Ramos (cell line): ENCODE data around the gene EPHB1.

Experiments
- in situ Hi-C: fragments of 300-500 bp; cut with MboI; formaldehyde crosslinking; loops from one replicate; pipeline ENCODE4 v1.14.3; 2022; ENCODE audit warnings: low sequenced_read_pairs; ENCODE audit not compliant: unreplicated experiment

EPHB1 gene

DNA sequence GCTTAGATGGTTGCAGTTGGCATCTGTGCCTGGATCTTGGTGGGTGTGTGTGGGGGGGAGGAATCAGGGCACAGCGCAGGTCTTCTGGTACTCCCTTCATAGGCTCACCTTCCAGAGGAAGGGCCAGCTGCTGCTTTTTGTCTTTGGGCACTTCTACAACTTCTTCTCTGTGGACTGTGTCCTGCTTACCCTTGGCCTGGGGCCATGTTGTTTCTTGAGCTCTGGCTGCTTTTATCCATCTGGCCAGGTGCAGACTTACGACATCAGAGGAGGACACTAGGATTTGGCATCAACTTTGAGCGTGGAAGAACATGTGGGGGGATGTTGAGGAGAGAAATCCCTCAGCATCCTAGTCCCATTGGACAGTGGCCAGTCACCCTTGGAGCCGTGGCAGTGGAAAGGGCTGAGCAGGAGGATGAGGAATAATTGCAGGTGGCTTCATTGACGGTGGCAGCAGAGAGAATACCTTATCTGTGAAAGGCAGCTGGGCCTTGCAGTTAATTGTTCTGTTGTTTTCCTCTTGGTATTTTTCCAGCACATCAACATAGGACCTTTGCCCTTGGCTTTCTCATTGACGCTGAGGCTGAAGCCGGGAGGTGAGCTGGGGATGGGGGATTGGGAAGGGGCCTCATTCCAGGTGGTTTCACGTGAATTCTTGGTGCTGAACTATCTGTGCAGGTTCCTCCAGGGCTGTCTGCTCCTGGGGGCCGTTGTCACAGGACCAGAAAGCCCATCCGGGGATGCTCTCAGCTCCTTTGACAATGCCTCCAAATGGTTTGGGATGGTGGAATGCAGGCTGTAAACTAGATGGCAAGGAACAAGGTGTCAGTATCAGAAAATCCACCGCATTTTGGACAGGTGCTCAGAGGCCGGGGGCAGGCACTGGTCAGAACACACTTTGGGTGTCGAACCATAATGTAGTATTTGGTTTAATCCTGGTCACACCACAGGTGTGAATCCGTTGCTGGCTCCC is 9.7 kb downstream of the EPHB1 start:
- in situ Hi-C loops = no loop called here

DNA sequence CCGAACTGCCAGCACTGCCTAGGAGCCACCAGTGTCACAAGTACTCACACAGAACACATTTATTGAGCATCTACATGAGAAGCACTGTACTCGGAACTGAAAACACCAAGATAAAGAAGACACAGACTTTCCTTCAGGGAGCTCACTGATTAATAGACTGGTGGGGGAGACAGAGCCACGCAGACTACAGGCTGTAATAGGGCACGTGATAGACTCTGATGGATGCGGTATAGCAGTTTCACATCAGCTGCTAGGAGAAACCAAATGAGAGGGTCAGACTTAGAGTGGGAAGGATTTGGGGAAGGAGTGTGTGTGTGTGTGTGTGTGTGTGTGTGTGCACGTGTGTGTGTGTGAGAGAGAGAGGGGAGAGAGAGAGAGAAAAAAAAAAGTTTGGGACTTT is 12.1 kb downstream of the EPHB1 start:
- in situ Hi-C loops = no loop called here

DNA sequence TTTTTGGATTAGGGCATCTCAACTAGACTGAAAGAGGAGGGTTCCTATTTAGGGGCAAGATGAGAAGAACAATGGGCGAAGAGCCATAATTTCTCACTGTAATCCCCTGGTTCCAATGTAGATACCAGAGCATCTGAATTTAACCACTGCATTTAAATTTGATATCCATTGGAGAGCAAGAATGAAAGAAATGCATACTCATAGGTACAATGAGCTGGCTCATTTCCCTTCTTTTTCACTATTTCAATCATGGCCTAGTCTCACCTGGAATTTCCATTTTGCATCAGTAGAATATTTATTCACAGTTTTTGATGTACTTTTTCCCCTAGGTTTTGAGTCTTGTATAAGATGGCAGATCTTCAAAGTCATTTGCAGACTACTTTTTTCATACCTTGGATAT is 13.8 kb downstream of the EPHB1 start:
- in situ Hi-C loops = no loop called here

DNA sequence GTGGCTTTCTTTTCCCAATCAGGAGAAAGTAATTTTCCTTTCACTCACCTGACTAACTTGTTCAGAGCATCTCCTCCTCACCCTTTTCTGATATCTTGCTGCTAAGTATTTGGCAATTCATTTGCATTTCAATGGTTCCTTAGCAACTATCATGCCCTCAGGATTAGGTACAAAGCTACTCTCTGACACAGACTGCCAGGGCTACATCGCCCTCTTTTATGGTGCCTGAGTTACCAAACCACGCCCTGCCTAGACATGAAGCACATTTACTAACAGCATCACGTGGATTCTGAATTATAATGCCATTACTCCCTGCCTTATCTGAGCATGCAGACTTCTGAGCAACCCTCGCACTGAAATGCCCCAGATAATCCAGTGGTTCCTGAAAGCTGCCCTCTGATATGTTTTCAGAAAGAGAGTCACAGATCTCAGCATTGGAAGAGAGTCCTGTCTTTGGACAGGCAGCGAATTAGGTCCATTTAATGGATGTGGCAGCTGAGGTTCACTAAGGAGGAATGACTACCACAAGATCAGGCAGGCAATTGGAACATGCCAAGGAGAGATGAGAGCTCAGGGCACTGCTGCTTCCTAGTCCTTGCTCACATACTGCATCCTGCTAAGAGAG is 14.5 kb downstream of the EPHB1 start:
- in situ Hi-C loops = no loop called here

DNA sequence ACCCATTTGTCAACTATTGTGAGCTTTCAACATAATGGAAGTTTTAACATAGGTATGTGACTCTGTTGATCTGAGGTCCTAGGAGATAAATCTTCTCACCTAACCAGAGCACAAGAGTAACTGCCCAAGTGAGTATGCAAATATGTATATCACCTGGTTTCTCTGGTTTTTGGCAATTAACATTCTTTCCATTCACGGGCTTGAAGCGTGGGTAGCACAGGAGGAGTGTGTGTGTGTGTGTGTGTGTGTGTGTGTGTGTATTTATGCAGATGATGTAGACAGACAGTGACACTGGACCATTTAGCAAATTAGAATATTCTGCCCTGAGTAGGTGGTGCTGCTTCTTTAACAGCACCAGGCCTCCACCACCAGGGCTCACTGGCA is 15.0 kb downstream of the EPHB1 start:
- in situ Hi-C loops = no loop called here

DNA sequence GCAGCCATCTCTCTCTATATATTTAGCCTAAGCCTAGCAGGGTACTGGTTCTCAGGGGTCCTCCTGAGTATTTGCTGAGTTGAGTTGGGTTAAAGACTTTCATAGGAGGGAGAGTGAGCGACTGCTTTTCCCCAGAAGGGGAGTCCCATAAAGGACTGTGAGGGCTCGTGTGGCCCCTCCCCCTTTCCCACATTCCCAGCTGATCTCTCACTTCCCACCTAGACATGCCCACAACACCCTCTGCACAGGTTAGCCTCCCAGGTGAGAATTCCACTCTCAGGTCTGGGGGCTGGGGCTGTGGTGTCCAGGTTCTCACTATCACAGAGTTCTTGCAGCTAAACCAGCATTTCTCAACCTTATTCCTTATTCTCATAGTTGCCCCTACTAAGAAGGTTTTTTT is 15.8 kb downstream of the EPHB1 start:
- in situ Hi-C loops = no loop called here

DNA sequence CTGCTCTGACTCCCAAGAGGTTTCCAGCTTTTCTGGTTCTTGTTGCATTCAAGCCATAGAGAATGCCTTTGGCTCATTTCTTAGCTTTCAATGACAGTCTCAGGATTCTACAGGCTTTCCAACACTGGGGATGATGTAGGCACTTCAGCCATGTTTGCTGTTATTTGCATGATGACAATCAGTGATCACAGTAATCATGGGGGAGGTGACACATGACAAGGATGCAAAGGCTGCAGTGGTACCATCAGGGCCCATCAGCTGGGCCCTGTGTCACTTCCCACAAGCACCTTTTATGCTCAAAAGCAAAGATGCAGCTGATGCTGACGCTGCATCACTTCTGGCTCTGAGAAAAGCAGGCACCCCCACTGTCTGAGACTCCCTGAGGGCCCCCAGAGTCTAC is 18.6 kb downstream of the EPHB1 start:
- in situ Hi-C loops = no loop called here

DNA sequence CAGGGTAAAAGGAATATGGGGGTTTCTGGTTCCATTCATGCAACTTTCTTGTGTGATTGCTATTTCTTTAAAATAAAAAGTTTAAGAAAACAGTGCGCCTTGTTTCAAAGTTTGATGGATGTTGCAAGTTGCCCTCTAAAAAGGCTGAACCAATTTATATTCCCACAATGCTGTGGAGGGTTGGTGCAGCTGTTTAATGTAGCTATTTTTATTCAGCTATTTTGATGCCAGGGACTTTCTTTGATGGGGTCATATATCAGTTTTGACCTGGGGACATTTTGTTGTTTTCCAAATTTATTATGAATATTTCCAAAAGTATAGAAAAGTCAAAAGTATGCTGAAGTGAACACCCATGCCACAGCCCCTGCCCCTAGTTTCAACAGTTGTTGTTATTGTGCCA is 20.5 kb downstream of the EPHB1 start:
- in situ Hi-C loops = no loop called here

DNA sequence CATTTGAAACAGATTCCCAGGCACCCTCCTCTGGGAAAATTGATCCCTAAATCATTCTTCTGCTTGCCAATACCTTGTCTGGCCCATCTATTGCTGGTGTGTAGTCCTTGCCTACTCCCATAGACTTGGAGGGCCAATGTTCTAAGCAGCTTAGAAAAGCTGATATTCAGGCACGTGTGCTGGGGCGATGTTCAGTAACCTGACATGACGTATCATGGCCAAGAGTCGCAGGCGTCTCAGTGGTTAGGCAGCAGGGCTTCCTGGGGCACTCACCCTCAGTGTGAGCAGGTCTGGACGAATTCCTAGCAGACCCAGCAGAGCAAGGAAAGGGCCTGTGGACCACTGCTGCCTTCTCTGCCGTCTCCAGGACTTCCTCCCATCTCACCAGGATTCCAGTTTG is 21.6 kb downstream of the EPHB1 start:
- in situ Hi-C loops = no loop called here

DNA sequence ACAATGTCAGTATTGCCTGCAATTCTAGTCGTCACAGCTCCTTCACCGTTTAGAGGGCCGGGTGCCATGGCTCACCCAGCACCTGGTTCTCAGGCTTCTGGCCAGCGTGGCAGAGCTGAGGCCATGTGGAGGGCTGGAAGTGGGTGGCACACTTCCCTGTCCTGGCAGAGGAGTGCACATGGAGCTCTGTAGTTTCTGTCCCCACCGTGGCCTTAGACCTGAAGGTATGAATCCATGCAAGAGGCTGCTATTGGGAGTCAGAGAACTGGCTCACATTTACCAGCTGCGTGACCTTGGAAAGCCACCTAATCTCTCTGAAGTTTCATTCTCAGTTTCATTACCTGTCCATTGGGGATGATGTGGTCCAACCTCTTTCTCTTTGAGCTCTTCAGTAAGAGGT is 22.2 kb downstream of the EPHB1 start:
- in situ Hi-C loops = no loop called here

DNA sequence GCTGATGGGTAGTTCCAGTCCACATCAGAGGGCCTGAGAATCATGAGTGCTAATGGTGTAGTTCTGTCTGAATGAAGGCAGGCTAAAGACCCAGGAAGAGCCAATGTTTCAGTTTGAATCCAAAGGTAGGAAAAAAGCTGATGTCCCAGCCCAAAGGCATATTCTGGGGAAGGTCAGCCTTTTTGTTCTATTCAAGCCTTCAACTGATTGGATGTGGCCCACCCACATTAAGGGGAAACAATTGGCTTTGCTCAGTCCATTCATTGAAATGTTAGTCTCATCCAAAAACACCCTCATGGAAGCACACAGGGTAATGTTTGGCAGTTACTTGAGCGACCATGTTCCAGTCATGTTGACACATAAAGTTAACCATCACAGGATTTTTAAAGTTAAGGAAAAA is 25.9 kb downstream of the EPHB1 start:
- in situ Hi-C loops = no loop called here

DNA sequence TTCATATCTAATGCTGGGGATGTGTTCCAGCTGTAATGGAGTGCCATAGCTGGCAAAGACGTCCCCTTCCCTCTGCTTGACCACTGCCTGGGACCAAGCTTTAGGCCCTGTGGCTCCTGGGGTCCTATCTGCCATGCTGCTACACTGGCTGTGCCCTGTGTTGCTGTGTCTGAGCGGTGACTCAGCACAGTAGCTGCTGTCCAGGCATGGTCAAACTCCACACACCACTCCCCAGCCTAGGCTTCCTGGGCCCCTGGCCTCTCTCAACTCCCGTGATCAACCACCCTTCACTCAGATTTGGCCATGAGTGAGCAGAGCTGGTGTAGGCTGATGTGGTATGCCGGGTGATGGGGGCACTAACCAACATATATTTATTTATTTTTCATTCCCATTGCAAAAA is 27.0 kb downstream of the EPHB1 start:
- in situ Hi-C loops = no loop called here

DNA sequence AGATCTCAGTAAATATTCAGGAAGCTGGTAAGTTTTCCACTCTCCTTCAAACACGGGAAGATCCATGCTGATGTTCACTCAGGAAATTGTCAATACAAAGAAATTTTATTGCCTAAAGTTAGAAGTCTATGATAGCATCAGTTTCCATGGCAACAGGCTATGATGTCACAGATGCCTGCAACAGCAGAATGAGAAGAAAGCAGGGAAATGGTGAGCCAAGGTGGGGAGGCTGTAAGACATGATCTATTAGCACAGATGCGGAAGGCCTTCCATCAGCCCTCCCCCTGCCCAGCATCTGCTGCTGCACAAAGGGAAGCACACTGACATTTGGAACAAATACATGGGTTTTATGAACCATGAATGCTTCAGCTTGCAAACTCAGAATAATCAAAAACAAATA is 28.6 kb downstream of the EPHB1 start:
- in situ Hi-C loops = no loop called here

DNA sequence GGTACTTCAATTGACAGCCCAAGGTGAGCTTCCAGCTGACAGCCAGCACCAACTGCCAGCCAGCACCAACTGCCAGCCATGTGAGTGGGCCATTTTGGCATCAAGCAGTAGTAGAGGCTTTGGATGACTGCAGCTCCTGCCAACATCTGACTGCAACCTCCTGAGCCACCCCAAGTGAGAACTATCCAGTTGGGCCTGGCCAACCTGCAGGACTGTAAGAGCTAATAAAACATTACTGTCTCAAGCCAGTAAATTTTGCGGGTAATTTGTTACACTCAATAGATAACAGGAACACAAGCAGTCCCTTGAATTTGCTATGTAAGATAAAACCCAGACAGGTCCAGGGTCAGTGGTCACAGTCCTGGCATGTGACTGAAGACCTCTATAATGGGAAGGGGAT is 29.7 kb downstream of the EPHB1 start:
- in situ Hi-C loops = no loop called here

DNA sequence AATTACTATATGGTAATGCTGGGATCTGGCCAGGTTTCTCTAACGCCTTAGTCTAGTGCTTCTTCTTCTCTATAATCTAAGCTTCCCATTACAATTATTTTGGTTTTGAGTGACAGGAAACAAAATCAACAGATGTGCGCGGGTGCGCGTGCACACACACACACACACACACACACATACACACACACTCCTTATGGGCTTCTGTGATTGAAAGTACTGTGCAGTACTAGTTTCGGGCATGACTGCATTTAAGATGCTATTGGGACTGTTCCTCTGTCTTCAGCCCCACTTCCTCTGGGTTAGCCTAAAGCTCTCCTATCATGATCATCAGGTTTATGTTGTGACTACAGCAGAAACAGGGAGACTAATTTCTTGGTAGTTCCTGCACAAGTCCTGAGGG is 32.2 kb downstream of the EPHB1 start:
- in situ Hi-C loops = no loop called here

DNA sequence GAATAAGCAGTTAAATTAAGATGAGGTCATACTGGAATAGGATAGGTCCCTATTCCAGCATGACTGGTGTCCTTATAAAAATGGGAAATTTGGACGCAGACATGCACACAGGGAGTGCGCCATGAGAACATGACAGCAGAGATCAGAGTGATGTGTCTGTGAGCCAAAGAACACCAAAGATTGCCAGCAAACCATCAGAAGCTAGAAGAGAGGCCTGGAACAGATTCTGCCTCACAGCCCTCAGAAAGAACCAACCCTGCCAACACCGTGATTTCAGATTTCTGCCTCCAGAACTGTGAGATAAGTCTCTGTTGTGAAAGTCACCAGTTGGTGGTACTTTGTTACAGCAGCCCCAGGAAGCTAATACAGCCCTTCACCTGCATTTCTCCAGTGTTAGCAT is 34.7 kb downstream of the EPHB1 start:
- in situ Hi-C loops = no loop called here

DNA sequence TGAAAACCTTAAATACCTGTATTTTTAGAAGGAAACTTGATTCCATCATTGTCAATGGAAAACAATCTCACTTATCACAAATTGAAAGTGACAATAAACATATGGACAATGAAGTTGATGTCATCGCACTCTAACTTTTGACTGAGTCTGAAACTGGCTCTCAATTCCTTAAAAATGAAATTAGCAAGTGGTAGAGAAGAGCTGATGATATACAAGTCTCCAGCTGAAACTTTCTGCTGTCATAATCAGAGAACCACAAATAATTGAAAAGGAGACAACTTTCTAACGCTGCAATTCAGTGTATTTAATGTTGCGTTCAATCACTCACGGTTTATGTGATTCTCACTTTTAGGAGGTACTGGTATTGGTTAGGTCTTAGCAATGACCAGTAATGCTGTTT is 37.5 kb downstream of the EPHB1 start:
- in situ Hi-C loops = no loop called here

DNA sequence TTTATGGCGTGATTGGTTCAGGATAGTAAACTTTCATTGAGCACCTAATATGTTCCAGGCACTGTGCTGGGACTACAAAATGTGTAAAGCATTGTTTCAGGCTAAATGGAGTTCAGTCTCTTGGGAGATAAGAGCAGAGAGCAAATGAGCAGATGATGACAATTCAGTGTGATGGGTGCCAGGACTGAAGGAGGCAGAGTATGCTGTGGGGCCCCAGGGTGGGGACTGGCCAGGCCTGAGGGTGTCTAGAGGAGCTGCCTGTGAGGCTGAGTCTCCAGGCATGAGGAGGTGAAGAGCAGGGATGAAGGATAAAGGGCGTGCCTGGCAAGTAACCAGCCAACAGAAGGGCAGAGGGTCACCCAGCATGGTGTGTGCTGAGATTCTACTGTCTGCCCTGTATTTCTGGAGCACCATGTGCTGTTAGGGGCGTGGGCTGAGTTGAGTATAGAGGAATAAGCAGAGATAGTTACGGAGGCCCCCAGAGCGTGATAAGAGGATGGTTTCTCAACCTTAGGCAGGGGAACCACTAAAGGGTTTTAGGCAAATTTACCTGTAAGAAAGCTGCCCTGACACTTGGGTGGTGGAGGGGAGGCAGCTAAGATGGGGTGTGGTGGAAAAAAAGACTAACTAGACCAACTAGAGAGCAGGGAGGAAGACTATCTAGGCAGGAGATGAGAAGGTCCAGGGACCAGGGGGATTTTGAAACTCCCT is 38.5 kb downstream of the EPHB1 start:
- in situ Hi-C loops = no loop called here

DNA sequence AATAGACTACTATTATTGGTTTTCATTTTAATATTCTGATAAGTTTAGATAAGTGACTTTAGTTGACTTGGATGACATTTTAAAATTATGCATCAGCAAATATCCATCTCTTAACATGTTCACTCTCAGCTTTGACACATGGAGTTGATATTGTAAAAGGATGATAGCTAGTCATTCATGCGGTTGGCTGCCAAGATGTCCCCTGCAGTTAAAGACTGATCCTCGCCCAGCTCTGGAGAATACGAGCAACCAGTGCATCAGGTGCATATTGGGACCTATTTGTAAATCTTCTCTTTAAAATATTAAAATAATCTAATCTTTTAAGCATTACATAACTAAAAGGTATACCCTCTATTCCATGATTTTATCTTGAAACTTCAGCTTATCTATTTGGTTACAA is 41.9 kb downstream of the EPHB1 start:
- in situ Hi-C loops = no loop called here

DNA sequence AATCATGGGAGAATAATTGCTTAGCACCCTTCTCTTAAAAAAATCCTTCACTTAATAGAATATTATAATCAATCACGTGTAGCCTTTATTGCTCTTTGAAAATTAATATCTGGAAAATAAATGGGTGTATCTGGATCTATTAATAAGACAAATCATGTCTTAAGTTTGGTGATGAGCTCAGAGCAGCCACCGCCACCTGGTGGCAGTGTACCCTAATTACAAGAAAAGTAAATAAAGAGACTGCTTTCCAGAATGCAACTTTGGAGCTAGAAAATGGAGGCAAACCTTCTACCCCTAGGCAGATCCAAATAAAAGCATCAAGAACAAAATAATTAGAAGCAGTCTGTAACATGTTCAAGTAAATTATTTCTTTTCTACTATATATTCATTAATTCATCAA is 43.5 kb downstream of the EPHB1 start:
- in situ Hi-C loops = no loop called here

DNA sequence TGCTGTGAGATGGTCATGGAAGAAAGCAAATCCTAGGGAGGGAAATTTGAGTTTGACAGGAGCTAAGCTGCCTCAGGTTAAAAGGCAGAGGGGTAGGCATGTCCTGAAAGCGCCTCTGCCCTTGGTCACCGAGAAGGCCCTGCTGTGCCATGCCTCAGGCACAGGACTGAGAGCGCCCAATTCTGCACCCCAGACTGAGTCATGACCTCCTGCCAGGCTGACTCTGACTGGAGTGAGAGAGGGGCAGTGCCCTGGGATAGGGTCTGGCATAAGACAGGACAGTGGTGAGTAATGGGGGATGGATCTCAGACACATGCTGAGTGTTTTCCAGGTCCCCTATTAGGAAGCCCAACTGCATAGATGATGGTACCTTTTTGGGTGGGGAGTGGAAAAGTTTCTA is 44.4 kb downstream of the EPHB1 start:
- in situ Hi-C loops = no loop called here
